GM03348 (cell line): ENCODE measurements around the gene HPCA.

ENCODE experiments used
- DNase-seq: peaks from one replicate; pipeline ENCODE4 v3.0.0; 2012; ENCODE audit warnings: low spot score

HPCA gene

GRCh38 chr1:32871364-32872191, 14.7 kb upstream of the HPCA start:
- DNase-seq: peak; percentile 52

GRCh38 chr1:32872192-32872460, 14.2 kb upstream of the HPCA start:
- no peak for DNase-seq

- DNase-seq: no peak
Observed at GRCh38 chr1:32873484-32873883, 12.8 kb upstream of the HPCA start.

- DNase-seq: no peak
Observed at GRCh38 chr1:32874860-32875752, 11.2 kb upstream of the HPCA start.

- peak; percentile 90 for DNase-seq
Observed at GRCh38 chr1:32876341-32877210, 9.7 kb upstream of the HPCA start.

GRCh38 chr1:32877211-32878110, 8.8 kb upstream of the HPCA start:
- DNase-seq: no peak

- peak; percentile 45 for DNase-seq
Observed at GRCh38 chr1:32878183-32878582, 8.1 kb upstream of the HPCA start.

GRCh38 chr1:32878637-32879041, 7.7 kb upstream of the HPCA start:
- DNase-seq: no peak

GRCh38 chr1:32881291-32881690, 5.0 kb upstream of the HPCA start:
- DNase-seq: no peak

GRCh38 chr1:32881871-32882850, 4.1 kb upstream of the HPCA start:
- DNase-seq: no peak

GRCh38 chr1:32883338-32884031, 2.8 kb upstream of the HPCA start:
- DNase-seq: no peak

GRCh38 chr1:32884032-32884372, 2.3 kb upstream of the HPCA start:
- no peak for DNase-seq

GRCh38 chr1:32884726-32885125, 1.6 kb upstream of the HPCA start:
- no peak for DNase-seq

GRCh38 chr1:32885676-32886003, 651 bp upstream of the HPCA start:
- no peak for DNase-seq

- DNase-seq: no peak
Observed at GRCh38 chr1:32886828-32887414, 630 bp downstream of the HPCA start.

GRCh38 chr1:32887623-32888022, 1.3 kb downstream of the HPCA start:
- DNase-seq: no peak

GRCh38 chr1:32888134-32888533, 1.8 kb downstream of the HPCA start:
- no peak for DNase-seq

- DNase-seq: no peak
Observed at GRCh38 chr1:32888677-32889420, 2.6 kb downstream of the HPCA start.
